ENCODE results near the gene ETV2. TPM values are rescaled to one million over a fixed set of nuclear protein-coding genes. Genes with fewer than 3 reads are reported as not detected.

ETV2 gene
- total RNA-seq, 1 donor from 2014 or later, result 1.3 TPM

- Mint-ChIP-seq H3K9me3 (ENCODE audit: unreplicated experiment) (no peaks in the 10 kb centered on the region), H3K27ac (ENCODE audit: unreplicated experiment) (no peak within 1 kb of the TSS), H3K27me3 (ENCODE audit: unreplicated experiment) (peaks cover 11% of the 10 kb centered on the region), H3K4me3 (ENCODE audit: unreplicated experiment) (no peak within 1 kb of the TSS), H3K4me1 (ENCODE audit: unreplicated experiment) (no peaks in the 10 kb centered on the region), H3K36me3 (ENCODE audit: unreplicated experiment) (peaks cover 11% of the 10 kb centered on the region)
- no peak for TF ChIP-seq CTCF (IDR thresholded peaks at IDR 0.05)
- no peak for DNase-seq (ENCODE audit: extremely low spot score, unreplicated experiment)
Measured at GRCh38 chr19:35666251-35666913, 24.8 kb downstream of the ETV2 start, which contains the start of gene UPK1A. TSS of gene UPK1A (plus strand) at chr19:35666517. CDS start at chr19:35666813, 296 bp downstream.

GRCh38 chr19:35669566-35669965, 28.0 kb downstream of the ETV2 start:
- no peak overlapping the region for H3K27ac Mint-ChIP-seq (ENCODE audit: unreplicated experiment)
- H3K36me3 Mint-ChIP-seq (ENCODE audit: unreplicated experiment), result no peaks in the 10 kb centered on the region
- no peaks in the 10 kb centered on the region for H3K9me3 Mint-ChIP-seq (ENCODE audit: unreplicated experiment)
- H3K27me3 Mint-ChIP-seq (ENCODE audit: unreplicated experiment), result peaks cover 15% of the 10 kb centered on the region
- DNase-seq (ENCODE audit: extremely low spot score, unreplicated experiment), result no peak
- no peak overlapping the region for H3K4me3 Mint-ChIP-seq (ENCODE audit: unreplicated experiment)
- peaks cover 8% of the 10 kb centered on the region for H3K4me1 Mint-ChIP-seq (ENCODE audit: unreplicated experiment)
- TF ChIP-seq CTCF (IDR thresholded peaks at IDR 0.05), result no peak

DNA sequence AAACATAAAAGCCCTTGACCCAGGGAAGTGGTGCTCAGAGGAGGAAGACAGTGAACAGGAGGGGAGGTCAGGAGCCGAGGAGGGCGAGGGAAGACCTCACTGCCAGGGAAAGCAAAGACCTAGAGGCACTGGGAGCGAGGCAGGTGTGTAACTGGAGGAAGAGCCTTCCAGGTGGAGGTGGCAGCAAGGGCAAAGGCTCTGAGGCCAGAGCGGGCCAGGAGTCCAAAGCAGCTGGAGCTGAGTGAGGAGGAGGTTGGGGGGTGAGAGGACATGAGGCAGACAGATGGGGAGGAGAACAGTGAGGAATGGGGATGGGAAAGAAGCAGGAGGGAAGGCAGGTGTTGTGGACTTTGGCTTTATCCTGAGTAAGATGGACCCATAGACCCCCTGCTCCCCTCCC, 28.4 kb downstream of the ETV2 start:
- DNase-seq (ENCODE audit: extremely low spot score, unreplicated experiment), result no peak
- no peak overlapping the region for H3K27ac Mint-ChIP-seq (ENCODE audit: unreplicated experiment)
- peaks cover 15% of the 10 kb centered on the region for H3K27me3 Mint-ChIP-seq (ENCODE audit: unreplicated experiment)
- no peak for TF ChIP-seq CTCF (IDR thresholded peaks at IDR 0.05)
- no peaks in the 10 kb centered on the region for H3K36me3 Mint-ChIP-seq (ENCODE audit: unreplicated experiment)
- peaks cover 8% of the 10 kb centered on the region for H3K4me1 Mint-ChIP-seq (ENCODE audit: unreplicated experiment)
- no peaks in the 10 kb centered on the region for H3K9me3 Mint-ChIP-seq (ENCODE audit: unreplicated experiment)
- H3K4me3 Mint-ChIP-seq (ENCODE audit: unreplicated experiment), result no peak overlapping the region

DNA sequence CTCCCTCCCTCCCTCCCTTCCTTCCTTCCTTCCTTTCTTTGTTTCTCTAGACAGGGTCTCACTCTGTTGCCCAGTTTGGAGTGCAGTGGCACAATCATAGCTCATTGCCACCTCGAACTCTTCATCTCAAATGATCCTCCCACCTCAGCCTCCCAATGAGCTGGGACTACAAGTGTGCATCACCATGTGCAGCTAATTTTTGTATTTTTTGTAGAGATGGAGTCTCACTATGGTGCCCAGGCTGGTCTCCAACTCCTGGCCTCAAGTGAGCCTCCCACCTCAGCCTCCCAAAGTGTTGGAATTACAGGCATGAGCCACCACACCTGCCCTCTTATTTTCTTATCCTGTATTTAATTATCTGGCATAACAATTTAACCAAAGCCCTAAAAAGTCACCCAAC, 29.1 kb downstream of the ETV2 start:
- no peak overlapping the region for H3K27ac Mint-ChIP-seq (ENCODE audit: unreplicated experiment)
- peaks cover 16% of the 10 kb centered on the region for H3K27me3 Mint-ChIP-seq (ENCODE audit: unreplicated experiment)
- peaks cover 8% of the 10 kb centered on the region for H3K4me1 Mint-ChIP-seq (ENCODE audit: unreplicated experiment)
- no peaks in the 10 kb centered on the region for H3K36me3 Mint-ChIP-seq (ENCODE audit: unreplicated experiment)
- no peak for DNase-seq (ENCODE audit: extremely low spot score, unreplicated experiment)
- H3K9me3 Mint-ChIP-seq (ENCODE audit: unreplicated experiment), result no peaks in the 10 kb centered on the region
- no peak overlapping the region for H3K4me3 Mint-ChIP-seq (ENCODE audit: unreplicated experiment)
- no peak for TF ChIP-seq CTCF (IDR thresholded peaks at IDR 0.05)

GRCh38 chr19:35671818-35672217, 30.3 kb downstream of the ETV2 start:
- no peak for TF ChIP-seq CTCF (IDR thresholded peaks at IDR 0.05)
- no peak for DNase-seq (ENCODE audit: extremely low spot score, unreplicated experiment)
- no peak overlapping the region for H3K4me3 Mint-ChIP-seq (ENCODE audit: unreplicated experiment)
- H3K27ac Mint-ChIP-seq (ENCODE audit: unreplicated experiment), result no peak overlapping the region
- H3K4me1 Mint-ChIP-seq (ENCODE audit: unreplicated experiment), result peaks cover 8% of the 10 kb centered on the region
- H3K36me3 Mint-ChIP-seq (ENCODE audit: unreplicated experiment), result no peaks in the 10 kb centered on the region
- H3K27me3 Mint-ChIP-seq (ENCODE audit: unreplicated experiment), result peaks cover 18% of the 10 kb centered on the region
- H3K9me3 Mint-ChIP-seq (ENCODE audit: unreplicated experiment), result no peaks in the 10 kb centered on the region

Data from osteocyte (in vitro differentiated cells).